NT2/D1 (cell line): ENCODE results near the gene ZMYND12.

Source experiments
- SUZ12 ChIP-seq: IDR thresholded peaks from 2 replicates; pipeline ENCODE4 v1.6.1; 2011; ENCODE audit not compliant: insufficient read length, insufficient read depth; ENCODE audit errors: extremely low read depth
- YY1 ChIP-seq: IDR thresholded peaks from 2 replicates; pipeline ENCODE4 v1.6.1; 2011; ENCODE audit not compliant: insufficient read length, insufficient read depth
- ZNF274 ChIP-seq: IDR thresholded peaks from 2 replicates; pipeline ENCODE4 v1.6.1; 2011; ENCODE audit warnings: mild to moderate bottlenecking, low read depth, low read length

DNA sequence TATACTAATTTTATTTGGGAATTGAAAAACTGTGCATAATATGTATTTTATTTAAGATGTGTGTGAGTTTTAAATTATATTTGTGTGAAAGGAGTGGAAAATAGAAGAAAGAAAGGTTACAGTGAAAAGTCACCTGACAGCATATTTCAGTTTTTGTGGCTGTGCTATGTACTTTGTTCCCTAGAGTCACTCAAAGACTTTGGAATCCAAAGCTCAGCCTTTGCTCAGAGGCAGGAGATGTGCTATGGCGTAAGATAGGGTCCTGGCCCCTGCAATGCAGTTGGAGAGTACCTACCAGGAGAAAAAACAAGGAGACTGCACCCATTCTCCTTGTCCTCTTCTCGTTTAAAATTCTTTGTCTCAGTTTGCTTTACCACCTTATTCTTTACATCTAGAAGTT, 10.2 kb upstream of the ZMYND12 start:
- TF ChIP-seq SUZ12 (no peak), ZNF274 (no peak), YY1 (no peak)
